ENCODE measurements around the gene SIRT2.

Gene SIRT2

DNA sequence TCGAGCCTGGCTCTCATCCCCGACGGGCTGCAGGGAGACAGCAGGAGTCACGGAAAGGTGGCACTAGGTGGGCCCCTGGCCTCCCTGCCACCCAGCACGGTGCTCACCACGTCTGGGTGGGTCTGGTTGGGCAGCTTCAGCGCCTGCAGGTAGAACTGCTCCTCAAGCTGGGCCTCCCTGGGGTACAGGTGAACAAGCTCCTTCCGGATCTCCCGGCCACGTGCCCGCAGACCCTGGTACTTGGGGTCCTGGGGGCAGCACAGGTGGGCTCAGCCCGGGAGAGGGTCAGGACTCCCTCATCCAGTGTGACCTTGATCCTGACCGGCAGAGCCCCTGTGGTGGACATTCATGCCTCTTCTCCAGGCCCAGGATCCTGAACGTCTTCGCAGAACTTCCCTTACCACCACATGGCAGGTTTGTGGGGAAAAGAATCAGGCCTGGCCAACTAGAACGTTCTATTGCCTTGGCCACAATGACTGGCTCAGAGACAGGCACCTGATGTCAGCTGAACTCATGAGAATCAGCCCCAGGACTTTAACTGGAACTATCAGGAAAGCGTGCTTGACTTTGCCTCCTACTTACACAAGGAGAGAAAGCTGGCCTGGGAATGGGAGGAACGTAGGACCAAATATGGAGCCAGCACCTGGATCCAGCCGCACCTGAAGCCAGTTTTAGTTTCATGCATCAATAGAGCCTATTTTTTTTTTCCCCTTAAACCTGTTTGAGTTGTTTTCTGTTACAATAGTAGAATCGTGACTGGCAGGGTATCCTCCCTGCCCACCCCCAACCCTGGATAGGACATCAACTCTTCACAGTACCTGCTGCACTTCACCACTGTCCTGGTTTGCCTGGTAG, 22.2 kb upstream of the SIRT2 start:
- DNase-seq, result peak in 1 of 10 donors; percentile 62

GRCh38 chr19:38920602-38921419, 21.4 kb upstream of the SIRT2 start:
- intact Hi-C loops (cut with DNase I), result no loop called here
- DNase-seq, result no peak

More for the DNA sequence above, 22.2 kb upstream of the SIRT2 start:
- intact Hi-C loops (cut with DNase I), result no loop called here

- intact Hi-C loops (cut with DNase I), result no loop called here
- DNase-seq, result peak in 1 of 10 donors; percentile 65
Measured at GRCh38 chr19:38919837-38920601, 20.6 kb upstream of the SIRT2 start.

DNA sequence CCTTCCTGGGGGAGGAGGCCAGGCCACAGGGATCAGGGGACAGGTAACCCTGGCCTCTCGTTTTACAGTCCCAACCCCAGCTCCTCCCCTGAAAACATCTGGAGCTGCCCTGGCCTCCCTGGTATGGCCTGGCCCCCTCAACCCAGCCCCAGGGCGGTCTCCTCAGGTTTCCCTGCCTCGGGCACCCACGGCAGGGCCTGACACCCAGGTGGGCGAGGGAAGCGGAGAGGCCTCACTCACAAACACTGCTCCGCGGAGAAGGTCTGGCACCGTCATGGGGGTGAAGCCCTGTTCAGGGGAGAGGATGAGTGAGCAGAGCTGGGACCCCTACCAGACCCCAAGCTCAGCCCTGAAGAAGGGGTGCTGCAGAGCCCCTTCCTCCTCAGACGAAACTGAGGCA, 19.1 kb upstream of the SIRT2 start:
- intact Hi-C loops (cut with DNase I), result no loop called here
- peak in 1 of 10 donors; percentile 73 for DNase-seq

DNA sequence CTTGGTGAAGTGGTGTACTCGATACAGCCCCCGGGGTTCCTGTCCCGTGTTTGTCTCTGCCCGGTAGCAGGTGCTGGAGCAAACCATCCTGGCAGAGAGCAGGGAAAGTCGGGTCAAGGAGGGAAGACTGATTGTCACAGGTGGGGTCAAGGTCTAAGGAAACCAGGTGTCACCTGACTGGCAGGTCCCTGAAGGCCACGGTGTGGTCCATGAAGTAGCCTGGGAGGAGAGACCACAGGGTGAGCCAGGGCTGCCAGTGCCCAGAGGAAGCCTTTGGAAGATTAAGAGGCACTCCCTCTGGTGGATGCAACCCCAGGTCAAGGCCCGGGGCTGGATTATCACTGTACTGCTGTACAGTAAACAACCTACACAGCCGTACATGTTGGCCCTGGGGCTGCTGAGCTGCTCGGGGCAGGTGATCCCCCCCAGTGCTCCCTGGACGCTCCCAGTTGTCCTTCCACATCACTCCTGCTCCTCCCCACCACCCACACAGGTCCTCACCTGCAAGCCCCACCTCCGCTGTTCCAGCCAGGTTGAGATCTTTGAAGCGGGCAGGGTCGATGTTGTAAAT, 18.6 kb upstream of the SIRT2 start:
- DNase-seq, result peak in 1 of 10 donors; percentile 60
- intact Hi-C loops (cut with DNase I), result no loop called here

DNA sequence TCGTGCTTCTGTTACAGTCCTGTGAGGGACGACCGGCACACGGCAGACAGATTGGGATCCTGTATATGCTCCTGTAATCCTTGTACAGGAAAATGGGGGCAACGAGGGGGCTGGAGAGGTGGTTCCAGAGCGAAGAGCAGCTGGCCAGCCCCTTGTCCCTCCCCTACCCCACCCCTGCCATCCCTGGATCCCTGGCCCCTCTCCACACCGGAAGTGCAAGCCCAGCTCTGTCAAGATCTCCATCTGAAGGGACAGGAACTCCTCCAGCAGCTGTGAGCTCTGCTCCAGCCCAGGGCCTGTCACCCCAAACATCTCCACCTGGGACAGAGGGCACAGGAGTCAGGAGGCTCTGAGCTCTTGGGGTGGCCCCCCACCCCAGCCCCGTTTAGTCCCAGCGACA, 18.1 kb upstream of the SIRT2 start:
- intact Hi-C loops (cut with DNase I), result no loop called here
- DNase-seq, result no peak

DNA sequence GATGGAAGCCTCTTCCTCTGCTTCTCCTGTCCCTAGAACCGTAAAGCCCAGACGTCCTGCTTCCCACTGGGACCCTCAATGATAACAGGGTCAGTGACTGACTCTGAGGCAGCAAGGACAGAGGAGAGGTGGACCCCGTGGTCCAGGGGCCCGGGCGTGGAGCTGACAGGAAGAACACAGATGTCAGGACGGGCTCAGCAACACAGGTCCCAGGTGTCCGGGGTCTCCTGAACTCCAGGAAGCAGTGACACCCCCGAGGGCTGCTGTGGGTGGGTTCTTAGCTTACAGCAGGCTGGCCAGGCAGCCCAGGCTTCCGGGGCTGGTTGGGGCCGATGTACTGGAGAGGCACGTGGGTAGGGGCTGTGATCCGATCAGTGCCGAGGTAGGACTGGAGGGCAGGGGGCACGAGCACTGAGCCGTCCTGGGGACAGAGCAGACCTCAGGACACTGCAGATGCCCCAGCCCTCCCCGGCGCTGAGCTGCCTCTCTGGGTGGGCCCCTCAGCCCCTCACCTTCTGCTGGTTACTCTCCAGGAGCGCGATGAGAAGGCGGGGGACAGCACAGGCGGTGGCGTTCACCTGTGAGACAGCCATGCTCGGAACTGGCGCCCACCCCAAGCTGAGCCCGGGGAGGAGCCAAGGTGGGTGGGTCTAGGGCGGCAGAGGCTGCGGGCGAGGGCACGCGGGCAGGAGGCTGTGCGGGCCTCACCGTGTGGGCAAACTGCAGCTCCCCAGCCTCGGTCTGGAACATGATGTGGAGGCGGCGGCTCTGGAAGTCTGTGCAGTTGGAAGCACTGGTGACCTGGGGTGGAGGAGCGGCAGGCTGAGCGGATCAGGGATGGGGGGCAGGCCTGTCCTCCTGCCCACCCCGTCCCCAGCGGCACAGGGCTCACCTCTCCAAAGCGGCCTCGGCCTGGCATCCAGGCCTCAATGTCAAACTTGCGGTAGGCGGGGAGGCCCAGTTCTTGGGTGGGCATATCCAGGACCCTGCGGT, 16.2 kb upstream of the SIRT2 start:
- DNase-seq, result peak in 3 of 10 donors; percentile 61 to 79 (median 65)
- intact Hi-C loops (cut with DNase I), result no loop called here

DNA sequence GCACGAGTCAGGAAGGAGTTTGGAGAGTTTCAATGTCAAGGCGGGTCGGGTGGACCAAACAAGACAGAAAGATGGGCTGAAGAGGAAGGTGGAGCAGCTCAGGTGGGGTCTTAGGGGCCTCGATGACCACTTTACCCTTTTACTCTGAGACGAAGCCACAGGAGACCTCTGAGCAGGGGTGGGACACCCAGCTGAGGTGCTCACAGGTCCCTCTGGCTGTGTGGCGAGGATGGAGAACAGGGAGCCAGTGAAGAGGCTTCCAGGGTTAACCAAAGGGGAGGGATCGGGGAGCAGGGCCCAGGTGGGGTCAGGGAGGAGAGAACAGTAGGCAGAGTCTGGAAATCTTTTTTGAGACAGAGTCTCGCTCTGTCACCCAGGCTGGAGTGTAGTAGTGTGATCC, 14.5 kb upstream of the SIRT2 start:
- intact Hi-C loops (cut with DNase I), result no loop called here
- DNase-seq, result peak in 2 of 10 donors; percentile 5 to 36

DNA sequence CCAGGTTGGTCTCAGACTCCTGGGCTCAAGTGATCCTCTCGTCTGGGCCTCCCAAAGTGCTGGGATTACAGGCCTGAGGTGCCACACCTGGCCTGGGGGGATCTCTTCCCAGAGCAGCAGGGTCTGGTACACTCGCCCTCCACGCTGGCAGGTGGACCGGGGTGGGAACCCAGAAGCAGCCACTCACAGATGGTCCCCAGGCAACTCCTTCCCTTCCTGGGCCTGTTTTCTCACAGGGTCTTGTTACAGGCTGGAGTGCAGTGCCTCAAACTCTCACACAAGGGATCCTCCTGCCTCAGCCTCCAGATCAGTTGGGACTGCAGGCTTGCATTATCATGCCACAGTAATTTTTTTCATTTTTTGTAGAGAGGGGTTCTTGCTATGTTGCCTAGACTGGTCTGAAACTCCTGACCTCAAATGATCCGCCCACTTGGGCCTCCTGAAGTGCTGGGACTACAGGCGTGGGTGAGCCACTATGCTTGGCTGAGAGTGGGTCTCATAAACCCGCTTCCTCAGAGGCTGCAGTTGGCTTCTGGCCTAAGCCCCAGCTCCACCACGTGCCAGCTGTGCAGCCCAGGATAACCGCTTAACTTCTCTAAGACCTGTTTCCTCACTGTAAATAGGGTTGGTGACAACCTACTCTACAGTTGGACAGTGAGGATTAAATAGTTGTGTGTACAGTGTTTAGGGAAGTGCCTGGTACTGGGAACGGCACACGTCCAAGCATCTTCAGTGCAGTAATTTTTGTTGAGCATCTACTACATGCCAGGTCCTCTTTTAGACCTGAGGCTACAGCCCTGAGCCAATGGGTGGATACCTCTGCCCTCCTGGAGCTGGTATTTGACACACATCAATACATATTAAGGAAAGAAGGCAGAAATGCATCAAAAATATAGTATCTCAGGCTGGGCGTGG, 13.4 kb upstream of the SIRT2 start:
- peak in 2 of 10 donors; percentile 35 to 36 for DNase-seq
- intact Hi-C loops (cut with DNase I), result no loop called here

DNA sequence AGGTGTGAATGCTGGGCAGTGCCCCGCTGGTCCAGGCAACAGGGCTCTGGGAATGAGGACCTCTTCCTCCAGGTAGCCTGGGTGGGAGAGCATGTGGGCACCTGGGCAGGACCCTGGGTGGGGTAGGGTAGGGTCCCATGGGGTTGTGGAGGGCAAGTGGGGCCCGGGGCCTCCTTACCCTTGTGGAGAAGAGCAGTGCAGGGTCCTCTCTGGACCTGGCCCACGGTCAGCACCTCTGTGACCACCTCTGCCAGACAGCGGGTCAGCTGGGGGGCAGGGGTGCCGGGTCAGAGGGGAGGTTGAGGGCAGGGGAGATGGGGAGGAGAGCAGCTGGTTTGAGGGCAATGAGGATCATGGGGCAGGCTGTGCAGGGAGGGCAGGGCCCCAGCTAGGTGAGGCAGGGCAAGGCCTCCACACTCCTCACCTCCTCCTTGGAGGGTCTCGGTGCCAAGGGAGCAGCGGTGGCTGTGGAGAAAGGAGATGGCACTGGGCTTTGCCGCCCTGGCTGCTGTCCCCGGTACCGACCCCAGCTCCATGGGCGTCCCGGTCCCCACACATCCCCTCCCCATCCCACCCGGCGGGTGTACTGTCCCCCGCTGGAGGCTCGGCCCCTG, 12.1 kb upstream of the SIRT2 start:
- intact Hi-C loops (cut with DNase I), result no loop called here
- DNase-seq, result peak in 1 of 10 donors; percentile 64

DNA sequence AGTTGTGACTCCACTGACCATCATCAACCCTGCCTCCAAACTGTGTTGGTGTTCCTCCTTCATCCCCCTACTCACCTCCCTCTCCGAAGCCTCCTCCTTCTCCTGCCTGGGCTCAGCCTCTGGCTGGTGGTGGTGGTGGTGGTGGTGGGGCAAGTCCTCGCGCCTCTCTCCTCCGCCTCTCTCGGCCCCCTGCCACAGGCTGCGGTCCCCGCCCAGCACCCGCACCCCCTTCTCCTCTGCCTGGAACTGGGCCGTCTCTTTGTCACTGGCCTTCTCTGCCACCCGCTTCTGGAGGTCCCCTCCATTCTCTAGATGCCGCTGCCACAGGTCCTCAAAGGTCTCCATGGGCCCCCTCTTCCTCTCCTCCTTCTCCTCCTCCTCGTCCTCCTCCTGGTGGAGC, 11.1 kb upstream of the SIRT2 start:
- peak in 1 of 10 donors; percentile 15 for DNase-seq
- intact Hi-C loops (cut with DNase I), result no loop called here

GRCh38 chr19:38908911-38909310, 9.5 kb upstream of the SIRT2 start:
- intact Hi-C loops (cut with DNase I), result no loop called here
- DNase-seq, result peak in 1 of 10 donors; percentile 39

- peak in 1 of 10 donors; percentile 63 for DNase-seq
- intact Hi-C loops (cut with DNase I), result no loop called here
Measured at GRCh38 chr19:38907670-38908069, 8.3 kb upstream of the SIRT2 start.

DNA sequence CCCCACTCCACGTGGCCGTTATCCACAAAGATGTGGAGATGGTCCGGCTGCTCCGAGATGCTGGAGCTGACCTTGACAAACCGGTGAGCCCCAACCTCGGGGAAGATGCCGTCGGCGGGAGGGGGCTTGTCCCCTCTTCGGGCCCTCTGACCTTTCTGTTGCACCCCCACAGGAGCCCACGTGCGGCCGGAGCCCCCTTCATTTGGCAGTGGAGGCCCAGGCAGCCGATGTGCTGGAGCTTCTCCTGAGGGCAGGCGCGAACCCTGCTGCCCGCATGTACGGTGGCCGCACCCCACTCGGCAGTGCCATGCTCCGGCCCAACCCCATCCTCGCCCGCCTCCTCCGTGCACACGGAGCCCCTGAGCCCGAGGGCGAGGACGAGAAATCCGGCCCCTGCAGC, 7.8 kb upstream of the SIRT2 start:
- no peak for DNase-seq
- intact Hi-C loops (cut with DNase I), result no loop called here

DNA sequence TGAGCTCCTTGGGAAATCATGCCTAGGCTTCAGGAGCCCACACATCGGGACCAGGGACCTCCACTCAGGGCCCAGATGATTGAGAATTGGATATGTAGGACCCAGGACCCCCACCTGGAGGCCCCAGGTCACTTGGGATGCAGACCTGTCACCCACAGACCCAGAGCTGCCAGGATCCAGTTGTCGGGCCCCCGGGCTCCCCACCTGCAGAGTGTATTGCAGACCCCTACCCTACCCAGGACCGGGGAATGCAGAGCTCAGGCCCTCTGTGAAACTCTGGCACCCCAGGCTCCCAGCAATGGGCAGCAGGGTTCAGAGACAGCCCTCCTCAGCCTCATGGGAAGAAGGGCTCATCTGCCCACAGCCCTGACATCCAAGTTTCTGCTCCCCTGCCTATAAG, 6.2 kb upstream of the SIRT2 start:
- intact Hi-C loops (cut with DNase I), result no loop called here
- peak in 1 of 10 donors; percentile 75 for DNase-seq

DNA sequence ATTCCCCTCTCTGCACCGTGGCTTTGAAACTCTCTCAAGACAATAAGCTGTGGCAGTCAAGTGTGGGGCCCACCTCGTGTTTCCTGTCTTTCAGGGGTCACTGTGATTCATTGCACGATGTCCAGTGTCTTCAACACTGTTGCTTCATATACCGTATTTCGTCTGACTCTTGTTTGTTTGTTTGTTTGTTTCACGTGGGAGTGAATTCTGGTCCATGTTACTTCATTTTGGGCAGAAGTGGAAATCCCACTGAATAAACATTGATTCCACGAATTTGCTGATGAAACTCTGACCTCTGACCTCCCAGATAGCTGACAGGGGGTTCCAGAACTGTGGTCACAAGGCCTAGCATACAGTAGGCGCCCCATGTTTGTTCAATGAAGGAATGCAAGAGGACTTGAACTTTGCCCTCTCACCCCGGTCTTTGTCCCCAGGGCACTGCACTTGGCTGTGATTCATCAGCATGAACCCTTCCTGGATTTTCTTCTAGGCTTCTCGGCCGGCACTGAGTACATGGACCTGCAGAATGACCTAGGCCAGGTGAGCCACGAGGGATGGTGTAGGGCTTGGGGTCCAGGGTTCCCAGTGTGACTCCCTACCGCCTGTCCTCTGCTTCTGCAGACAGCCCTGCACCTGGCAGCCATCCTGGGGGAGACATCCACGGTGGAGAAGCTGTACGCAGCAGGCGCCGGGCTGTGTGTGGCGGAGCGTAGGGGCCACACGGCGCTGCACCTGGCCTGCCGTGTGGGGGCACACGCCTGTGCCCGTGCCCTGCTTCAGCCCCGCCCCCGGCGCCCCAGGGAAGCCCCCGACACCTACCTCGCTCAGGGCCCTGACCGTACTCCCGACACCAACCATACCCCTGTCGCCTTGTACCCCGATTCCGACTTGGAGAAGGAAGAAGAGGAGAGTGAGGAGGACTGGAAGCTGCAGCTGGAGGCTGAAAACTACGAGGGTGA, 5.4 kb upstream of the SIRT2 start:
- intact Hi-C loops (cut with DNase I), result no loop called here
- no peak for DNase-seq

- DNase-seq, result no peak
- intact Hi-C loops (cut with DNase I), result no loop called here
Measured at GRCh38 chr19:38901683-38902082, 2.3 kb upstream of the SIRT2 start.

All from posterior cingulate gyrus (tissue), 11 donors.